Activated T-helper 9 cell treated with anti-CD3 and anti-CD28 coated beads, Interleukin-2, amount 50 U/mL, for 16 hours (primary cell): ENCODE results near the gene DEFB129.
"Not testable (repeated sequence)": the region's sequence is repeated elsewhere in the genome, so short reads cannot be mapped to it uniquely, and the experiment has no call there.

ENCODE experiments used
- DNase-seq: peaks from one replicate; pipeline ENCODE4 v3.0.0-alpha.2; 2020; ENCODE audit warnings: low read depth

Gene DEFB129, protein sequence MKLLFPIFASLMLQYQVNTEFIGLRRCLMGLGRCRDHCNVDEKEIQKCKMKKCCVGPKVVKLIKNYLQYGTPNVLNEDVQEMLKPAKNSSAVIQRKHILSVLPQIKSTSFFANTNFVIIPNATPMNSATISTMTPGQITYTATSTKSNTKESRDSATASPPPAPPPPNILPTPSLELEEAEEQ

DNA sequence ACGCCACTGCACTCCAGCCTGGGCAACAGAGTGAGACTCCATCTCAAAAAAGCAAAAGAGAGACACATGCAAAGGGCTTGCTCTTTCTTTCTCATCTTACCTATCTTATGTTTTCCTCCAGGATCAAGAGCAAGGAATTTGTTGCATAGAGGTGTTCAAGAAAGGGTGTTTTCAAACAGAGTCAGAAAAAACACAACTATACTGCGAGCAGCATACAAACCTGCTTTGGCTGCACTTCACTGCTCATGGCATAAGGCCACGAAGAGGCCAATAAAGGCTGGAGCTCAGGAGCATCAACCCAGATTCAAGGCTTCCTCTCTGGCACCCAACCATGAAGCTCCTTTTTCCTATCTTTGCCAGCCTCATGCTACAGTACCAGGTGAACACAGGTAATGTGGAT, at the start of gene DEFB129:
DEFB129 (plus strand) TSS at position 301 of the 400 bp plus-strand sequence; CDS start at position 332, 31 bp downstream.
- DNase-seq, result no peak

DNA sequence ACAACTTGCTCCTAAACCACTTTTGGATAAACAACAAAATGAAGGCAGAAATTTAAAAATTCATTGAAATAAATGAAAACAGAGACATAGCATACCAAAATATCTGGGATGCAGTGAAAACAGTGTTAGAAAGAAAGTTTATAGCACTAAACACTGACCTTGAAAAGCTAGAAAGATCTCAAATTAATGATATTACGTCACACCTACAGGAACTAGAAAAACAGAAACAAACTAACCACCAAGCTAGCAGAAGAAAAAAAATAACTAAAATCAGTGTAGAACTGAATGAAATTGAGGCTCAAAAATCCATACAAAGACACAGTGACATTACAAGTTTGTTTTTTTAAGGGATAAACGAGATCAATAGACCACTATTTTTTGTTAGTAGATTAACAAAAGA, 42.8 kb upstream of the DEFB129 start:
- DNase-seq, result no peak

GRCh38 chr20:187733-188132, 39.3 kb upstream of the DEFB129 start:
- no peak for DNase-seq

DNA sequence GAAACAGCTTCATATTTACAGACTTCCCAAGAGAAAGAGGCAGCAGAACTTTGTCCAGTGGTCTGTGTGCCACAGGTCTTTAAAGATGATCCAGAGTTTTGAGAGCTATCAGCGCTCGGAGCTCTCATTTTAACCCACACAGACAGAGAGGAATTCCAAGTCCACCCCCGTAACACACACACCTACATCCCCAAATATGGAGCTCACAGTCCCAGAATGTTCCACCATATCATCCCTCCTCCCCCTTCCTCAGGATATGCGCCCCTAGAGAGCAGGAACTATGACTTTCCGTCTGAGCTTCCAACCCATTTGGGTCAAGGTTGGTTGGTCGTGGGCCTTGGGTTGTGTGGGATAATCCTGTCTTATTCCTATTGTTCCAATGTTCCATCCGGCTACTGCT, 37.4 kb upstream of the DEFB129 start, which contains the start of gene DEFB128:
DEFB128 (minus strand) TSS at position 101 of the 400 bp plus-strand sequence; CDS start at position 13, 88 bp downstream.
- DNase-seq, result no peak

GRCh38 chr20:198225-198624, 28.8 kb upstream of the DEFB129 start:
- no peak for DNase-seq

GRCh38 chr20:199996-200395, 27.1 kb upstream of the DEFB129 start:
- DNase-seq, result no peak

DNA sequence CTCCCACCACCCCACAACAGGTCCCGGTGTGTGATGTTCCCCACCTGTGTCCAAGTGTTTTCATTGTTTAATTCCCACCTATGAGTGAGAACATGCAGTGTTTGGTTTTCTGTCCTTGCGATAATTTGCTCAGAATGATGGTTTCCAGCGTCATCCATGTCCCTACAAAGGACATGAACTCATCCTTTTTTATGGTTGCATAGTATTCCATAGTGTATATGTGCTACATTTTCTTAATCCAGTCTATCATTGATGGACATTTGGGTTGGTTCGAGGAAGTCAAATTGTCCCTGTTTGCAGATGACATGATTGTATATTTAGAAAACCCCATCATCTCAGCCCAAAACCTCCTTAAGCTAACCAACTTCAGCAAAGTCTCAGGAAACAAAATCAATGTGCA, 23.4 kb upstream of the DEFB129 start:
- not testable (repeated sequence) for DNase-seq

GRCh38 chr20:208942-209566, 18.0 kb upstream of the DEFB129 start:
- DNase-seq, result no peak

GRCh38 chr20:210809-211502, 16.1 kb upstream of the DEFB129 start:
- DNase-seq, result no peak

- DNase-seq, result no peak
These were observed 12.7 kb upstream of the DEFB129 start for GRCh38 chr20:214383-214782.

GRCh38 chr20:215796-216195, 11.3 kb upstream of the DEFB129 start:
- DNase-seq, result no peak

- no peak for DNase-seq
These were observed 9.8 kb upstream of the DEFB129 start for GRCh38 chr20:217266-217665.

DNA sequence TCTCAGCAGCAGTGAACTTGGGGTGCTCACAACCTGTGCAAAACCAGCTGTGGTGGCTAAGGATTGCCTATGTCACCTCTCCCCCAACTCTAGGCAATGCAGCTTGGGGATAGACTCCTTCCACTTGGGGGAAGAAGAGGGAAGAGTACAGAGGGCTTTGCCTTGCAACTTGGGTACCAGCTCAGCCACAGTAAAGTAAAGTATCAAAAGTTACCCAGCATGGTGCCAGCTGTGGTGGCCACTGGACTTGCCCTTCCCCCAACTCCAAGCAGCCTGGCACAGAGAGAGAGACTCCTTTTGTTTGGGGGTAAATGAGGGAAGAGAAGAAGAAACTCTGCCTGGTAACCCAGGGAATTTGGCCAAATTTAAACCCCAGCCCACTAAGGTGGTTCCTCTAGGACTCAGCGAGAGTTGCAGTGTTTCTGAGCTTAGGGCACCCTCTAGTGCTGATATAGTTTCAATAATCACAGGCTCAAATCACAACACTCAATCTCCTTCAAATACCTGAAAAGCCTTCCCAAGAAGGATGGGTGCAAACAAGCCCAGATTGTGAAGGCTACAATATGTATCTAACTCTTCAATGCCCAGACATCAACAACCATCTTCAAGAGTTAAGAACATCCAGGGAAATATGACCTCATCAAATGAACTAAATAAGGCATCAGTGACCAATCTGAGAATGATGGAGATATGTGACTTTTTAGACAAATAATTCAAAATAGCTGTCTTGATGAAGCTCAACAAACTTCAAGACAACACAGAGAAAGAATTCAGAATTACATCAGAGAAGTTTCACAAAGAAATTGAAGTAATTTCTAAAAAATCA, 7.6 kb upstream of the DEFB129 start:
- no peak for DNase-seq

DNA sequence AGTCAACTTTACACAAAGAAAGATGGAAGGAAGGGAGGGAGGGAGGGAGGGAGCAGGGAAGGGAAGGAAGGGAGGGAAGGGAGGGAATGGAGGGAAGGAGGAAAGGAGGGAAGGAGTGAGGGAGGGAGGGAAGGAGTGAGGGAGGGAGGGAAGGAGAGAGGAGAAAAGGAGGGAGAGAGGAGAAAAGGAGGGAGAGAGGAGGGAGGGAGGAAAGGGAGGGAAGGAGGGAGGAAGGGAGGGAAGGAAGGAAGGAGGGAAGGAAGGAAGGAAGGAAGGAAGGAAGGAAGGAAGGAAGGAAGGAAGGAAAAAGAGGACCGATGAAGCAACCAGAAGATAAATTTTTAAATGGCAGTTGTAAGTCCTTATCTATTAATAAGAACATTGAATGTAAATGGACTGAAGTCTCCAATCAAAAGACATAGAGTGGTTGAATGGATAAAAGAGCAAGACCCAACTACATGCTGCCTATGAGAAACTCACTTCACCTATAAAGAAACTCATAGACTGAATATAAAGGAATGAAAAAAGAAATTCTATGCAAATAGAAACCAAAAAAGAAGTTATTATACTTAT, 5.7 kb upstream of the DEFB129 start:
- DNase-seq, result no peak

DNA sequence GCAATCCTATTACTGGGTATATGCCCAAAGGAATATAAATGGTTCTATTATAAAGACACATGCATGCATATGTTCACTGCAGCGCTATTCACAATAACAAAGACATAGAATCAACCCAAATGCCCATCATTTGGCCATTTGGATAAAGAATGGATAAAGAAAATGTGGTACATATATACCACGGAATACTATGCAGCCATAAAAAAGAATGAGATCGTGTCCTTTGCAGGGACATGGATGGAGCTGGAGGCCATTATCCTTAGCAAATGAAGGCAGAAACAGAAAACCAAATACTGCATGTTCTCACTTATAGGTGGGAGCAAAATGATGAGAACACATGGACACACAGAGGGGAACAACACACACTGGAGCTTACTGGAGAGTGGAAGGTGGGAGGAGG, 1.2 kb upstream of the DEFB129 start:
- not testable (repeated sequence) for DNase-seq

GRCh38 chr20:227439-228105, 514 bp downstream of the DEFB129 start:
- DNase-seq, result no peak

DNA sequence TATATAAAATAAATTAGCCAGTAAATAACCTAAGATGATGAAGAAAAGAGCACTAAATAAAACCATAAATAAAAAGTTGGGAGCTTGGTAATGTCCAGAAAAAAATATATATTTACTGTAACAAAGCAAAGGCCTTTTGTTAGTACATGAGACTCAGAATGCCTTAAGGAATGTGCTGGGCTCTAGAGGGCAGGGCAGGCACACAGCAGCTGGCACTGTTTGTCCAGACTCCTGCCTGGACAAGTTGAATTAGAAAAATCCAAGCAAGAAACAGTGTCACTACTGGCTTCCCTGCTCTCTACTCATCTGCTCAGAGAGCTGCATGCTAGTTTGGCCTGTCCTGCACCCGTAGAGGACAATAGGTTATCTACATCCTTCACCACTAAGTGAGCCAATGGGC, 8.8 kb downstream of the DEFB129 start:
- no peak for DNase-seq

GRCh38 chr20:237489-237888, 10.4 kb downstream of the DEFB129 start:
- DNase-seq, result no peak

- no peak for DNase-seq
These were observed 10.9 kb downstream of the DEFB129 start for GRCh38 chr20:237929-238328.

GRCh38 chr20:242905-243304, 15.8 kb downstream of the DEFB129 start:
- DNase-seq, result no peak

DNA sequence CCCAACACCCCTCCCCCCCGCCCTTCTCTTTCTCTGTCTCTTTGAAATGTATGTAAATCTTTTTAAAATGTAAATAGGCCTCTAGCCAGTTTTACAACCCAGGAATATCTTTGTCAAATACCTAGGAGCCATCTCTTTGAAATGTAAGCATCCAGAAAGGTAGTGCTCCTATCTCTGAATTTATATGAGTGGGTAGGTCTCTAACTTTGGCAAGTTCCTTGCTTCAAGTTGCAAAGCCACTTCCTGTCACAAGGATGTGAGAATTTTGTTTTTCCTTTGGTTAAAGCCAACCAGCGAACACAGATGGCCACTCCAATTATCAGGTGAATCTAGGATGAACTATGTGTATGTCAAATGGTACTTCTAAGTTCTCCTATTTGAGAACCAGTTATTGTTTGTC, 24.3 kb downstream of the DEFB129 start:
- no peak for DNase-seq

DNA sequence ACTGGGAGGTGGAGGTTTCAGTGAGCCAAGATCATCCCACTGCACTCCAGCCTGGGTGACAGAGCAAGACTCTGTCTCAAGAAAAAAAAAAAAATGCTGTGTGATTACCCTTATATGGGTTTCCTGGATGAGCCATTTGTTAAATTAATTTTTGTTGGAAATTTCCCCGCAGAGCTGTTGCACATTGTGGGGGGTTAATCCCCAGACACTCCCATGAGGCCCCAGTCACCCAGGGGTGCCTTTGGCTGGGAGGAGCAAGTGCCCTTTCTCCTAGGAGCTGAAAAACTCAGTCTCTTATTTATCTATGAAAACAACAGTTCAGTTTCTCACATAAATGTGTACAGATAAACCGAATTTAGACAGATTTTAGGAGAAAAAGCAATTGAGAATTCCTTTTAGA, 25.7 kb downstream of the DEFB129 start:
- no peak for DNase-seq
